Measurements from ENCODE around the gene MGLL.
"Not testable (repeated sequence)": the region's sequence is repeated elsewhere in the genome, so short reads cannot be mapped to it uniquely, and the experiment has no call there.

DNA sequence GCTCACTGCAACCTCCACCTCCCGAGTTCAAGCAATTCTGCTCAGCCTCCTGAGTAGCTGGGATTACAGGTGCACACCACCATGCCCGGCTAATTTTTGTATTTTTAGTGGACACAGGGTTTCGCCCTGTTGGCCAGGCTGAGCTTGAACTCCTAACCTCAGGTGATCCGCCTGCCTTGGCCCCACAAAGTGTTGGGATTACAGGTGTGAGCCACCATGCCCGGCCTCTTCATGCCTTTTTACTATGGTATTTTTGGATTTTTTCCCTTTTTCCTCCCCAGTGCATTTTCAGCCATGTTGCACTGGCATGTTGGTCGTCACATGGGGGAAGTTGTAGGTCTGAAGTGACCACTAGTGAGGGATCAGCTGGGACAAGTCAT, 140.2 kb downstream of the MGLL start:
- TF ChIP-seq EZH2 (IDR thresholded peaks at IDR 0.05; ENCODE audit: borderline replicate concordance, low read depth, low read length, severe bottlenecking), result not testable (repeated sequence)
- TF ChIP-seq, protein P1, sequence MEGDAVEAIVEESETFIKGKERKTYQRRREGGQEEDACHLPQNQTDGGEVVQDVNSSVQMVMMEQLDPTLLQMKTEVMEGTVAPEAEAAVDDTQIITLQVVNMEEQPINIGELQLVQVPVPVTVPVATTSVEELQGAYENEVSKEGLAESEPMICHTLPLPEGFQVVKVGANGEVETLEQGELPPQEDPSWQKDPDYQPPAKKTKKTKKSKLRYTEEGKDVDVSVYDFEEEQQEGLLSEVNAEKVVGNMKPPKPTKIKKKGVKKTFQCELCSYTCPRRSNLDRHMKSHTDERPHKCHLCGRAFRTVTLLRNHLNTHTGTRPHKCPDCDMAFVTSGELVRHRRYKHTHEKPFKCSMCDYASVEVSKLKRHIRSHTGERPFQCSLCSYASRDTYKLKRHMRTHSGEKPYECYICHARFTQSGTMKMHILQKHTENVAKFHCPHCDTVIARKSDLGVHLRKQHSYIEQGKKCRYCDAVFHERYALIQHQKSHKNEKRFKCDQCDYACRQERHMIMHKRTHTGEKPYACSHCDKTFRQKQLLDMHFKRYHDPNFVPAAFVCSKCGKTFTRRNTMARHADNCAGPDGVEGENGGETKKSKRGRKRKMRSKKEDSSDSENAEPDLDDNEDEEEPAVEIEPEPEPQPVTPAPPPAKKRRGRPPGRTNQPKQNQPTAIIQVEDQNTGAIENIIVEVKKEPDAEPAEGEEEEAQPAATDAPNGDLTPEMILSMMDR (IDR thresholded peaks at IDR 0.05; ENCODE audit: borderline replicate concordance, extremely low read depth, low read length, poor library complexity, severe bottlenecking), result not testable (repeated sequence)
